ENCODE measurements around the gene CHRNA4. TPM values are rescaled to one million over a fixed set of nuclear protein-coding genes. Genes with fewer than 3 reads are reported as not detected.

Gene CHRNA4
- total and polyA plus RNA-seq, 9 of the 15 experiments (the other 6 are each of a cell fraction or from before 2014, with no cell fraction given), result not detected

DNA sequence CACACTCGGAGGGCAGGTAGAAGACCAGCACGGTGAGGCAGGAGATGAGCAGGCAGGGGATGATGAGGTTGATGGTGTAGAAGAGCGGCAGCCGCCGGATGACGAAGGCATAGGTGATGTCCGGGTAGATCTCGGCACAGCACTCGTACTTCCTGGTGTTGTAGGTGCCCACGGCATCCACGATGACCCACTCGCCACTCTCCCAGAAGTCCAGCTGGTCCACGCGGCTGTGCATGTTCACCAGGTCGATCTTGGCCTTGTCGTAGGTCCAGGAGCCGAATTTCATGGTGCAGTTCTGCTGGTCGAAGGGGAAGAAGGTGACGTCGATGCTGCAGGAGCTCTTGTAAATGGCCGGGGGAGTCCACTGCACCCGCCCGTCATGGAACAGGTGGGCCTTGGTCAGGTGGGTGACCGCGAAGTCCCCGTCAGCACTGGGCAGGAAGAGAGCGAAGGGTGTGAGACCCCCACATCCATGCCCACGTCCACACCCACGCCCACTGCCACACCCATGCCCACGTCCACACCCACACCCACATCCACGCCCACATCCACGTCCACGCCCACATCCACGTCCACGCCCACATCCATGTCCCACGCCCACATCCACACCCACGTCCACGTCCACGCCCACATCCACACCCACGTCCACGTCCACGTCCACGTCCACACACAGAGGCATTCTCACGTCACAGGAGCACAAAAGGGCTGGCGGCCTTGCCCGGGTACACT is 10.4 kb downstream of the CHRNA4 start (continued):
- TF ChIP-seq SAFB (IDR thresholded peaks at IDR 0.05; ENCODE audit: borderline replicate concordance, low read depth, low read length), result peak; percentile 78
- no peak for TF ChIP-seq KLF10 (CRISPR knock-in tag; IDR thresholded peaks at IDR 0.05)
- TF ChIP-seq ZFPM2 (CRISPR knock-in tag; IDR thresholded peaks at IDR 0.05), result no peak

DNA sequence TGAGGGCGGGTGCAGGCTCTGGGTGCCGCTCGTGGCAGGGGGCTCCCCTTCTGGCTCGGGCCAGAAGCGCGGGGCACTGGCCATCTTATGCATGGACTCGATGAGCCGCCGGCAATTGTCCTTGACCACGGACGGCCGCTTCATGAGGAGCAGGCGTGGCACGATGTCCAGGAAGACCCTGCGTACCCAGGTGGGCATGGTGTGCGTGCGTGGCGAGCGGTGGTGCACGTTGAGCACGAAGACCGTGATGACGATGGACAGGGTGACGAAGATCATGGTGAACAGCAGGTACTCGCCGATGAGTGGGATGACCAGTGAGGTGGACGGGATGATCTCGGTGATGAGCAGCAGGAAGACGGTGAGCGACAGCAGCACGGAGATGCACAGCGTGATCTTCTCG is 11.0 kb downstream of the CHRNA4 start:
- H3K27me3 ChIP-seq (ENCODE audit: control insufficient read depth in 2 of 2, insufficient read depth in 2 of 2, low read length in 2 of 2), result peaks cover 19 to 45% of the 10 kb centered on the region in 2 experiments; a peak in 4 of 5 replicates
- intact Hi-C loops (cut with micrococcal nuclease), result no loop called here
- in situ Hi-C loops (cut with MboI), result no loop called here
- H3K4me3 ChIP-seq, result no peak overlapping the region
- 52% methylated on average over 29 of the region's 33 CpGs for WGBS (ENCODE audit: insufficient coverage, low coverage, missing lambda C conversion rate)
- H3K79me2 ChIP-seq (ENCODE audit: control insufficient read depth, insufficient read depth, low read length), result no peaks in the 10 kb centered on the region
- no peak overlapping the region for H2AFZ ChIP-seq (ENCODE audit: low read depth, low read length)
- no peaks in the 10 kb centered on the region for H4K20me1 ChIP-seq (replicated peaks; ENCODE audit: control insufficient read depth, insufficient read depth, low read length)
- no peaks in the 10 kb centered on the region for H3K9me3 ChIP-seq (replicated peaks; ENCODE audit: control insufficient read depth, insufficient read depth, low read depth, low read length)
- no TSS peak for BruUV-seq (replicated peaks)
- H3K4me2 ChIP-seq (ENCODE audit: insufficient read depth, low read length), result no peak overlapping the region
- CTCF ChIA-PET (ENCODE audit: low intra/inter-chr PET ratio), result no interaction called here
- FAIRE-seq, result no peak
- H3K9ac ChIP-seq (ENCODE audit: insufficient read depth in 1 of 2, low read depth in 2 of 2, low read length in 2 of 2), result no peak overlapping the region
- no peaks in the 10 kb centered on the region for H3K9me1 ChIP-seq (ENCODE audit: control insufficient read depth, insufficient read depth, low read length)
- no peak for DNase-seq (ENCODE audit: extremely low read depth in 1 of 4, low spot score in 3 of 4)
- no peaks in the 10 kb centered on the region for H3K36me3 ChIP-seq (ENCODE audit: control insufficient read depth, insufficient read depth, low read length)
- POLR2A ChIA-PET, result no interaction called here
- ATAC-seq, result no peak
- H3K4me1 ChIP-seq (replicated peaks in 1 of 2; ENCODE audit: control insufficient read depth in 2 of 2, insufficient read depth in 2 of 2, low read length in 2 of 2), result peaks cover 0 to 31% of the 10 kb centered on the region in 2 experiments; a peak in 2 of 5 replicates
- H3K27ac ChIP-seq (ENCODE audit: extremely low read depth, low read depth, low read length), result no peak overlapping the region
- TF ChIP-seq MCM7 (IDR thresholded peaks at IDR 0.05), result no peak
- no peak for TF ChIP-seq SMARCE1 (IDR thresholded peaks at IDR 0.05)
- no peak for TF ChIP-seq NELFE (IDR thresholded peaks at IDR 0.05; ENCODE audit: insufficient read depth, insufficient read length)
- no peak for TF ChIP-seq CEBPG (CRISPR knock-in tag; IDR thresholded peaks at IDR 0.05)
- no peak for TF ChIP-seq CEBPG (tag; conservative IDR thresholded peaks at IDR 0.05 in 1 of 2, IDR thresholded peaks at IDR 0.05 in 1 of 2)
- no peak for TF ChIP-seq BACH1 (tag; IDR thresholded peaks at IDR 0.05)
- TF ChIP-seq, protein P1, sequence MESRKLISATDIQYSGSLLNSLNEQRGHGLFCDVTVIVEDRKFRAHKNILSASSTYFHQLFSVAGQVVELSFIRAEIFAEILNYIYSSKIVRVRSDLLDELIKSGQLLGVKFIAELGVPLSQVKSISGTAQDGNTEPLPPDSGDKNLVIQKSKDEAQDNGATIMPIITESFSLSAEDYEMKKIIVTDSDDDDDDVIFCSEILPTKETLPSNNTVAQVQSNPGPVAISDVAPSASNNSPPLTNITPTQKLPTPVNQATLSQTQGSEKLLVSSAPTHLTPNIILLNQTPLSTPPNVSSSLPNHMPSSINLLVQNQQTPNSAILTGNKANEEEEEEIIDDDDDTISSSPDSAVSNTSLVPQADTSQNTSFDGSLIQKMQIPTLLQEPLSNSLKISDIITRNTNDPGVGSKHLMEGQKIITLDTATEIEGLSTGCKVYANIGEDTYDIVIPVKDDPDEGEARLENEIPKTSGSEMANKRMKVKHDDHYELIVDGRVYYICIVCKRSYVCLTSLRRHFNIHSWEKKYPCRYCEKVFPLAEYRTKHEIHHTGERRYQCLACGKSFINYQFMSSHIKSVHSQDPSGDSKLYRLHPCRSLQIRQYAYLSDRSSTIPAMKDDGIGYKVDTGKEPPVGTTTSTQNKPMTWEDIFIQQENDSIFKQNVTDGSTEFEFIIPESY (CRISPR knock-in tag; IDR thresholded peaks at IDR 0.05), result no peak
- TF ChIP-seq TAF1 (IDR thresholded peaks at IDR 0.05; ENCODE audit: control insufficient read depth, extremely low read depth, insufficient read depth, low read length, severe bottlenecking), result no peak
- TF ChIP-seq ZNF143 (CRISPR knock-in tag; IDR thresholded peaks at IDR 0.05), result no peak
- TF ChIP-seq, protein P2, sequence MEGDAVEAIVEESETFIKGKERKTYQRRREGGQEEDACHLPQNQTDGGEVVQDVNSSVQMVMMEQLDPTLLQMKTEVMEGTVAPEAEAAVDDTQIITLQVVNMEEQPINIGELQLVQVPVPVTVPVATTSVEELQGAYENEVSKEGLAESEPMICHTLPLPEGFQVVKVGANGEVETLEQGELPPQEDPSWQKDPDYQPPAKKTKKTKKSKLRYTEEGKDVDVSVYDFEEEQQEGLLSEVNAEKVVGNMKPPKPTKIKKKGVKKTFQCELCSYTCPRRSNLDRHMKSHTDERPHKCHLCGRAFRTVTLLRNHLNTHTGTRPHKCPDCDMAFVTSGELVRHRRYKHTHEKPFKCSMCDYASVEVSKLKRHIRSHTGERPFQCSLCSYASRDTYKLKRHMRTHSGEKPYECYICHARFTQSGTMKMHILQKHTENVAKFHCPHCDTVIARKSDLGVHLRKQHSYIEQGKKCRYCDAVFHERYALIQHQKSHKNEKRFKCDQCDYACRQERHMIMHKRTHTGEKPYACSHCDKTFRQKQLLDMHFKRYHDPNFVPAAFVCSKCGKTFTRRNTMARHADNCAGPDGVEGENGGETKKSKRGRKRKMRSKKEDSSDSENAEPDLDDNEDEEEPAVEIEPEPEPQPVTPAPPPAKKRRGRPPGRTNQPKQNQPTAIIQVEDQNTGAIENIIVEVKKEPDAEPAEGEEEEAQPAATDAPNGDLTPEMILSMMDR (IDR thresholded peaks at IDR 0.05 in 2 of 3, conservative IDR thresholded peaks at IDR 0.05 in 1 of 3; ENCODE audit: insufficient read depth in 2 of 3, low read depth in 1 of 3, low read length in 3 of 3), result no peak
- TF ChIP-seq MEIS2 (IDR thresholded peaks at IDR 0.05; ENCODE audit: partially characterized antibody), result no peak
- TF ChIP-seq ZNF707 (CRISPR knock-in tag; conservative IDR thresholded peaks at IDR 0.05), result no peak
- no peak for TF ChIP-seq KLF13 (tag; IDR thresholded peaks at IDR 0.05; ENCODE audit: borderline replicate concordance, low read depth)
- TF ChIP-seq, protein P3, sequence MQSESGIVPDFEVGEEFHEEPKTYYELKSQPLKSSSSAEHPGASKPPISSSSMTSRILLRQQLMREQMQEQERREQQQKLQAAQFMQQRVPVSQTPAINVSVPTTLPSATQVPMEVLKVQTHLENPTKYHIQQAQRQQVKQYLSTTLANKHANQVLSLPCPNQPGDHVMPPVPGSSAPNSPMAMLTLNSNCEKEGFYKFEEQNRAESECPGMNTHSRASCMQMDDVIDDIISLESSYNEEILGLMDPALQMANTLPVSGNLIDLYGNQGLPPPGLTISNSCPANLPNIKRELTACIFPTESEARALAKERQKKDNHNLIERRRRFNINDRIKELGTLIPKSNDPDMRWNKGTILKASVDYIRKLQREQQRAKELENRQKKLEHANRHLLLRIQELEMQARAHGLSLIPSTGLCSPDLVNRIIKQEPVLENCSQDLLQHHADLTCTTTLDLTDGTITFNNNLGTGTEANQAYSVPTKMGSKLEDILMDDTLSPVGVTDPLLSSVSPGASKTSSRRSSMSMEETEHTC (IDR thresholded peaks at IDR 0.05), result no peak

All from K562 (cell line).